Body of pancreas (tissue), 4 donors: ENCODE data around the gene EVX2. TPM values are rescaled to one million over a fixed set of nuclear protein-coding genes. Genes with fewer than 3 reads are reported as not detected.

Source experiments
- ATAC-seq: fragments of 150-250 bp; one replicate; pipeline ENCODE4 v1.9.1; 2016
- DNase-seq, 4 donors: peaks; one replicate each; pipeline ENCODE4 v3.0.0-alpha.2; 2019
- H3K27ac ChIP-seq, 4 donors: fragments of 200-600 bp; sonication (generic); 1 replicate in 3 of 4; 2 replicates in 1 of 4; pipeline versions ENCODE4 v1.5.1 to v1.6.1; 2016 to 2019; ENCODE audit warnings: mild to moderate bottlenecking in 1 of 4, mixed read lengths in 1 of 4, moderate library complexity in 1 of 4
- H3K27me3 ChIP-seq, 2 donors: fragments of 200-600 bp; sonication (generic); one replicate each; pipeline ENCODE4 v1.6.0; 2016; ENCODE audit warnings: mild to moderate bottlenecking in 1 of 2
- H3K36me3 ChIP-seq, 2 donors: fragments of 200-600 bp; sonication (generic); replicated peaks in 1 of 2; 2 replicates each; pipeline ENCODE4 v1.5.1; 2016; ENCODE audit warnings: low read depth in 2 of 2; ENCODE audit not compliant: insufficient read depth in 1 of 2
- H3K4me1 ChIP-seq: fragments of 200-600 bp; sonication (generic); one replicate; pipeline ENCODE4 v1.6.0; 2016
- H3K4me3 ChIP-seq, 2 donors: fragments of 200-600 bp; sonication (generic); 1 replicate in 1 of 2; 2 replicates in 1 of 2; pipeline ENCODE4 v1.5.1; 2016 to 2019
- H3K9me3 ChIP-seq, 3 donors: fragments of 200-600 bp; sonication (generic); 1 replicate in 2 of 3; 2 replicates in 1 of 3; pipeline ENCODE4 v1.5.1; 2016
- CTCF ChIP-seq, 7 experiments: fragments of 450-650 bp in 4 of 7; fragments of 200-600 bp in 3 of 7; sonication (generic) in 3 of 7; IDR thresholded peaks; one replicate each; pipeline ENCODE4 v1.5.1; 2016 to 2019; ENCODE audit warnings: antibody characterized with exemption in 7 of 7
- POLR2A ChIP-seq, 3 donors: fragments of 450-650 bp; IDR thresholded peaks; one replicate each; pipeline ENCODE4 v1.6.1; 2016; ENCODE audit warnings: antibody characterized with exemption in 3 of 3, mild to moderate bottlenecking in 2 of 3
- WGBS, 2 donors: methylation state at CpG; one replicate each; pipeline ENCODE4 v1.1.5; 2017; 5-methylcytosine and 5-hydroxymethylcytosine counted together
- intact Hi-C: fragments of 100-400 bp; cut with DNase I; formaldehyde crosslinking; loops from one replicate; pipeline ENCODE4 v1.15.1; 2023
- total RNA-seq, 2 donors: library from RNA; depleted of rRNA; stranded (reverse); fragments of >200 nt; gene quantifications; one replicate each; pipeline ENCODE4 v1.1.0, GENCODE V29; 2016

EVX2 gene
- total RNA-seq, 2 donors from 2014 or later: not detected

- TF ChIP-seq POLR2A (IDR thresholded peaks at IDR 0.05) (no peak), CTCF (IDR thresholded peaks at IDR 0.05) (no peak)
- intact Hi-C loops: no loop called here
- Histone ChIP-seq H3K27me3 (peaks cover 0 to 77% of the 10 kb centered on the region in 2 donors), H3K4me3 (no peak overlapping the region), H3K36me3 (no peaks in the 10 kb centered on the region), H3K9me3 (no peaks in the 10 kb centered on the region), H3K4me1 (peaks cover 10% of the 10 kb centered on the region), H3K27ac (peak overlapping the region in 1 of 4 donors; percentile 55)
- no peak for DNase-seq
- ATAC-seq: peak; percentile 33
- 3 to 6% methylated on average over 29 to 95 of the region's 100 CpGs for WGBS, 2 donors
These were observed 46.6 kb upstream of the EVX2 start for GRCh38 chr2:176130147-176130956.

GRCh38 chr2:176129813-176130146, 46.0 kb upstream of the EVX2 start:
- no peak for TF ChIP-seq POLR2A (IDR thresholded peaks at IDR 0.05)
- no peak for TF ChIP-seq CTCF (IDR thresholded peaks at IDR 0.05)
- peaks cover 0 to 73% of the 10 kb centered on the region in 2 donors for H3K27me3 ChIP-seq
- no peak overlapping the region for H3K4me3 ChIP-seq
- DNase-seq (no peak), ATAC-seq (peak; percentile 47)
- 3 to 13% methylated on average over 3 to 39 of the region's 43 CpGs for WGBS, 2 donors
- intact Hi-C loops: loop anchor here (5.0 to 10.0 kb wide), 2 partner anchors 513 to 685 kb away; no protein-coding TSS in a partner anchor
- no peaks in the 10 kb centered on the region for H3K9me3 ChIP-seq
- peak overlapping the region in 1 of 4 donors; percentile 55 for H3K27ac ChIP-seq
- H3K4me1 ChIP-seq: peaks cover 10% of the 10 kb centered on the region
- H3K36me3 ChIP-seq: no peaks in the 10 kb centered on the region

GRCh38 chr2:176128982-176129796, 45.4 kb upstream of the EVX2 start, which contains the start of gene HOXD8:
Gene HOXD8 (plus strand): TSS chr2:176129705. CDS start chr2:176130367, 662 bp downstream.
- DNase-seq (no peak), ATAC-seq (peak; percentile 44)
- Histone ChIP-seq H3K27ac (peak within 1 kb of the TSS in 1 of 4 donors; percentile 55), H3K36me3 (no peaks in the 10 kb centered on the region), H3K4me1 (peaks cover 10% of the 10 kb centered on the region), H3K4me3 (no peak within 1 kb of the TSS), H3K27me3 (peaks cover 0 to 69% of the 10 kb centered on the region in 2 donors), H3K9me3 (no peaks in the 10 kb centered on the region)
- 3 to 17% methylated on average over 21 to 62 of the region's 64 CpGs for WGBS, 2 donors
- intact Hi-C loops: loop anchor here (5.0 to 10.0 kb wide), 2 partner anchors 513 to 686 kb away; no protein-coding TSS in a partner anchor
- TF ChIP-seq CTCF (IDR thresholded peaks at IDR 0.05): no peak
- TF ChIP-seq POLR2A (IDR thresholded peaks at IDR 0.05): no peak

GRCh38 chr2:176128172-176128981, 44.6 kb upstream of the EVX2 start:
- intact Hi-C loops: loop anchor here (5.0 to 10.0 kb wide), 2 partner anchors 514 to 686 kb away; no protein-coding TSS in a partner anchor
- peaks cover 0 to 62% of the 10 kb centered on the region in 2 donors for H3K27me3 ChIP-seq
- H3K27ac ChIP-seq: no peak overlapping the region
- ATAC-seq: no peak
- TF ChIP-seq CTCF (IDR thresholded peaks at IDR 0.05) (no peak), POLR2A (IDR thresholded peaks at IDR 0.05) (no peak)
- no peaks in the 10 kb centered on the region for H3K9me3 ChIP-seq
- no peak for DNase-seq
- H3K4me3 ChIP-seq: no peak overlapping the region
- no peaks in the 10 kb centered on the region for H3K36me3 ChIP-seq
- 8 to 12% methylated on average over 45 to 49 of the region's 49 CpGs for WGBS, 2 donors
- H3K4me1 ChIP-seq: peaks cover 10% of the 10 kb centered on the region
